Neuronal stem cell (in vitro differentiated cells): Measurements from ENCODE around the gene PLEKHA6.
A peak's percentile ranks its signal among the peaks of the same experiment; 100 is the strongest.

Experiments
- DNase-seq: peaks from one replicate; pipeline ENCODE4 v3.0.0-alpha.2; 2013; ENCODE audit warnings: low spot score
- H2AFZ ChIP-seq: one replicate; pipeline ENCODE4 v1.6.1; 2013; ENCODE audit warnings: mild to moderate bottlenecking, low read length, inconsistent platforms
- H2AK5ac ChIP-seq: 2 replicates; pipeline ENCODE4 v1.6.1; 2013; ENCODE audit warnings: low read depth, mild to moderate bottlenecking, inconsistent platforms, low read length, moderate library complexity, mixed read lengths
- H2BK120ac ChIP-seq: 2 replicates; pipeline ENCODE4 v1.6.1; 2013; ENCODE audit warnings: low read depth, mild to moderate bottlenecking, inconsistent platforms, low read length, moderate library complexity, mixed read lengths
- H2BK12ac ChIP-seq: one replicate; pipeline ENCODE4 v1.6.1; 2013; ENCODE audit warnings: low read length, inconsistent platforms
- H2BK15ac ChIP-seq: 2 replicates; pipeline ENCODE4 v1.6.1; 2013; ENCODE audit warnings: mild to moderate bottlenecking, low read length, inconsistent platforms, mixed read lengths
- H2BK5ac ChIP-seq: one replicate; pipeline ENCODE4 v1.6.1; 2013; ENCODE audit warnings: inconsistent platforms, mild to moderate bottlenecking, low read length, moderate library complexity
- H3K14ac ChIP-seq: one replicate; pipeline ENCODE4 v1.6.1; 2013; ENCODE audit warnings: low read length, inconsistent platforms
- H3K18ac ChIP-seq: 2 replicates; pipeline ENCODE4 v1.6.1; 2013; ENCODE audit warnings: low read length, inconsistent platforms
- H3K23ac ChIP-seq: 2 replicates; pipeline ENCODE4 v1.6.1; 2013; ENCODE audit warnings: low read depth, mild to moderate bottlenecking, mixed read lengths, low read length, inconsistent platforms; ENCODE audit not compliant: poor library complexity
- H3K27ac ChIP-seq: replicated peaks from 3 replicates; pipeline ENCODE4 v1.5.1; 2013; ENCODE audit warnings: low read length, inconsistent platforms
- H3K27me3 ChIP-seq, 3 experiments: 2 replicates each; pipeline ENCODE4 v1.6.1; 2013; ENCODE audit warnings: low read length in 3 of 3, mild to moderate bottlenecking in 2 of 3, inconsistent platforms in 1 of 3, low read depth in 1 of 3, mixed read lengths in 1 of 3, moderate library complexity in 1 of 3; ENCODE audit not compliant: control insufficient read depth in 3 of 3, insufficient read depth in 3 of 3
- H3K36me3 ChIP-seq, 2 donors: replicated peaks in 1 of 2; 2 replicates each; pipeline ENCODE4 v1.6.1; 2013; ENCODE audit warnings: low read length in 2 of 2; ENCODE audit not compliant: control insufficient read depth in 2 of 2, insufficient read depth in 2 of 2
- H3K4ac ChIP-seq: 2 replicates; pipeline ENCODE4 v1.6.1; 2013; ENCODE audit warnings: inconsistent platforms, mild to moderate bottlenecking, low read length, moderate library complexity
- H3K4me1 ChIP-seq, 2 donors: 1 replicate in 1 of 2; 2 replicates in 1 of 2; pipeline ENCODE4 v1.6.1; 2013; ENCODE audit warnings: low read length in 2 of 2, low read depth in 1 of 2; ENCODE audit not compliant: control insufficient read depth in 2 of 2, insufficient read depth in 1 of 2
- H3K4me2 ChIP-seq: one replicate; pipeline ENCODE4 v1.6.1; 2013; ENCODE audit warnings: mild to moderate bottlenecking, low read length, inconsistent platforms; ENCODE audit not compliant: insufficient read depth, poor library complexity, severe bottlenecking
- H3K4me3 ChIP-seq, 2 donors: 2 replicates each; pipeline ENCODE4 v1.5.1; 2013; ENCODE audit warnings: low read length in 2 of 2, mild to moderate bottlenecking in 2 of 2, inconsistent platforms in 1 of 2, moderate library complexity in 1 of 2
- H3K79me1 ChIP-seq: one replicate; pipeline ENCODE4 v1.6.1; 2013; ENCODE audit warnings: low read depth, mild to moderate bottlenecking, inconsistent platforms, low read length, moderate library complexity
- H3K9ac ChIP-seq: one replicate; pipeline ENCODE4 v1.6.1; 2013; ENCODE audit warnings: mild to moderate bottlenecking, low read depth, low read length, inconsistent platforms; ENCODE audit not compliant: poor library complexity
- H3K9me3 ChIP-seq, 2 donors: replicated peaks in 1 of 2; 2 replicates each; pipeline versions ENCODE3 to v1.6.1; 2013; ENCODE audit warnings: low read length in 2 of 2, mild to moderate bottlenecking in 2 of 2, inconsistent platforms in 1 of 2, low read depth in 1 of 2, mixed read lengths in 1 of 2, moderate library complexity in 1 of 2; ENCODE audit not compliant: control insufficient read depth in 2 of 2, insufficient read depth in 1 of 2
- H4K8ac ChIP-seq: one replicate; pipeline ENCODE4 v1.6.1; 2013; ENCODE audit warnings: low read depth, mild to moderate bottlenecking, inconsistent platforms, low read length, moderate library complexity
- H4K91ac ChIP-seq: one replicate; pipeline ENCODE4 v1.6.1; 2013; ENCODE audit warnings: low read length, low read depth, mild to moderate bottlenecking, inconsistent platforms; ENCODE audit not compliant: poor library complexity
- WGBS, 2 donors: extraction: QIAGEN DNeasy Blood & Tissue Kit; methylation state at CpG; one replicate each; pipeline ENCODE4 v1.1.7; 2013; ENCODE audit warnings: missing lambda C conversion rate in 2 of 2, mixed read lengths in 1 of 2; ENCODE audit not compliant: insufficient read length in 2 of 2, insufficient replicate concordance in 1 of 2; ENCODE audit errors: extremely low coverage in 2 of 2; 5-methylcytosine and 5-hydroxymethylcytosine counted together

PLEKHA6 gene

GRCh38 chr1:204258213-204259115 lies 101.3 kb downstream of the PLEKHA6 start:
- H3K27me3 ChIP-seq, result no peaks in the 10 kb centered on the region
- peak overlapping the region; percentile 41 for H2AK5ac ChIP-seq
- H3K23ac ChIP-seq, result no peak overlapping the region
- no peak overlapping the region for H2BK5ac ChIP-seq
- no peaks in the 10 kb centered on the region for H3K9me3 ChIP-seq
- peaks cover 0 to 45% of the 10 kb centered on the region in 2 donors for H3K36me3 ChIP-seq
- H2AFZ ChIP-seq, result no peak overlapping the region
- no peak overlapping the region for H3K4me2 ChIP-seq
- no peak overlapping the region for H2BK12ac ChIP-seq
- no peak overlapping the region for H4K8ac ChIP-seq
- H3K18ac ChIP-seq, result no peak overlapping the region
- peaks cover 24 to 36% of the 10 kb centered on the region in 2 donors for H3K4me1 ChIP-seq
- no CpG with 5 or more reads among the region's 7 CpGs for WGBS, 2 donors
- H3K4ac ChIP-seq, result no peak overlapping the region
- no peak overlapping the region for H4K91ac ChIP-seq
- DNase-seq, result peak; percentile 46
- no peak overlapping the region for H3K14ac ChIP-seq
- no peak overlapping the region for H3K9ac ChIP-seq
- H3K79me1 ChIP-seq, result no peaks in the 10 kb centered on the region
- no peak overlapping the region for H2BK15ac ChIP-seq
- H2BK120ac ChIP-seq, result no peak overlapping the region
- H3K4me3 ChIP-seq, result no peak overlapping the region
- H3K27ac ChIP-seq, result no peak overlapping the region

- Histone ChIP-seq H3K14ac (no peak overlapping the region), H3K4me1 (peaks cover 17 to 31% of the 10 kb centered on the region in 2 donors), H2BK120ac (no peak overlapping the region), H3K36me3 (peaks cover 0 to 45% of the 10 kb centered on the region in 2 donors), H3K23ac (no peak overlapping the region), H3K27ac (no peak overlapping the region), H2BK12ac (no peak overlapping the region), H2BK15ac (peak overlapping the region; percentile 47), H3K9me3 (no peaks in the 10 kb centered on the region), H3K4ac (peak overlapping the region; percentile 24), H2AFZ (no peak overlapping the region), H3K79me1 (no peaks in the 10 kb centered on the region), H4K8ac (no peak overlapping the region), H2BK5ac (no peak overlapping the region), H3K27me3 (no peaks in the 10 kb centered on the region), H4K91ac (no peak overlapping the region), H3K4me3 (no peak overlapping the region), H3K4me2 (no peak overlapping the region), H3K9ac (peak overlapping the region; percentile 7), H3K18ac (no peak overlapping the region), H2AK5ac (no peak overlapping the region)
- WGBS, 2 donors, result no CpG with 5 or more reads among the region's 24 CpGs
- no peak for DNase-seq
Observed at GRCh38 chr1:204257446-204257845, 102.3 kb downstream of the PLEKHA6 start.

- Histone ChIP-seq H4K8ac (no peak overlapping the region), H3K4me2 (no peak overlapping the region), H3K9ac (no peak overlapping the region), H3K27me3 (no peaks in the 10 kb centered on the region), H3K18ac (no peak overlapping the region), H3K23ac (no peak overlapping the region), H2BK15ac (peak overlapping the region; percentile 47), H4K91ac (no peak overlapping the region), H3K14ac (no peak overlapping the region), H2BK5ac (no peak overlapping the region), H3K4me3 (no peak overlapping the region), H2BK120ac (no peak overlapping the region), H3K4me1 (peaks cover 15 to 31% of the 10 kb centered on the region in 2 donors), H3K79me1 (no peaks in the 10 kb centered on the region), H2AFZ (no peak overlapping the region), H2BK12ac (no peak overlapping the region), H3K36me3 (peaks cover 0 to 38% of the 10 kb centered on the region in 2 donors), H3K9me3 (no peaks in the 10 kb centered on the region), H3K27ac (no peak overlapping the region), H2AK5ac (no peak overlapping the region), H3K4ac (no peak overlapping the region)
- no peak for DNase-seq
- WGBS, 2 donors, result no CpG with 5 or more reads among the region's 10 CpGs
Observed at GRCh38 chr1:204256531-204256930, 103.2 kb downstream of the PLEKHA6 start.

- H3K4me3 ChIP-seq, result no peak overlapping the region
- H3K9ac ChIP-seq, result no peak overlapping the region
- H2AK5ac ChIP-seq, result no peak overlapping the region
- DNase-seq, result no peak
- no peak overlapping the region for H2BK5ac ChIP-seq
- H3K18ac ChIP-seq, result peak overlapping the region; percentile 33
- WGBS, 2 donors, result no CpG with 5 or more reads among the region's 5 CpGs
- H3K14ac ChIP-seq, result no peak overlapping the region
- H4K8ac ChIP-seq, result no peak overlapping the region
- no peak overlapping the region for H2AFZ ChIP-seq
- H3K4me1 ChIP-seq, result peaks cover 15 to 31% of the 10 kb centered on the region in 2 donors
- no peak overlapping the region for H2BK15ac ChIP-seq
- no peak overlapping the region for H3K23ac ChIP-seq
- H3K4me2 ChIP-seq, result no peak overlapping the region
- no peak overlapping the region for H2BK12ac ChIP-seq
- H2BK120ac ChIP-seq, result no peak overlapping the region
- H3K27me3 ChIP-seq, result no peaks in the 10 kb centered on the region
- H3K36me3 ChIP-seq, result peaks cover 0 to 33% of the 10 kb centered on the region in 2 donors
- H3K27ac ChIP-seq, result no peak overlapping the region
- H4K91ac ChIP-seq, result no peak overlapping the region
- H3K79me1 ChIP-seq, result no peaks in the 10 kb centered on the region
- H3K4ac ChIP-seq, result no peak overlapping the region
- no peaks in the 10 kb centered on the region for H3K9me3 ChIP-seq
Observed at GRCh38 chr1:204255966-204256365, 103.8 kb downstream of the PLEKHA6 start.
